Aorta (tissue), 5 donors: ENCODE measurements around the gene LSP1. TPM values are rescaled to one million over a fixed set of nuclear protein-coding genes. Genes with fewer than 3 reads are reported as not detected.

Experiments
- ATAC-seq: fragments of 200-7000 bp; cut with Tn5 transposase; one replicate; pipeline ENCODE4 v1.9.1; 2022; ENCODE audit warnings: moderate library complexity; ENCODE audit not compliant: low FRiP score
- DNase-seq, 2 donors: peaks; one replicate each; pipeline ENCODE4 v3.0.0-alpha.2; 2020
- H3K27ac ChIP-seq, 2 donors: one replicate each; pipeline ENCODE4 v1.5.1; 2013; ENCODE audit warnings: low read length in 2 of 2, mild to moderate bottlenecking in 2 of 2, moderate library complexity in 2 of 2, control low read depth in 1 of 2, inconsistent platforms in 1 of 2, low read depth in 1 of 2
- H3K27me3 ChIP-seq, 2 donors: one replicate each; pipeline ENCODE4 v1.6.1; 2013; ENCODE audit warnings: control low read depth in 1 of 2, low read length in 1 of 2, mild to moderate bottlenecking in 1 of 2, moderate library complexity in 1 of 2; ENCODE audit not compliant: insufficient read depth in 2 of 2, control insufficient read depth in 1 of 2
- H3K36me3 ChIP-seq, 2 donors: one replicate each; pipeline ENCODE4 v1.6.1; 2013; ENCODE audit warnings: control low read depth in 1 of 2, low read length in 1 of 2, mild to moderate bottlenecking in 1 of 2; ENCODE audit not compliant: insufficient read depth in 2 of 2, control insufficient read depth in 1 of 2
- H3K4me1 ChIP-seq, 2 donors: one replicate each; pipeline ENCODE4 v1.6.1; 2013; ENCODE audit warnings: low read length in 2 of 2, control low read depth in 1 of 2, mild to moderate bottlenecking in 1 of 2, moderate library complexity in 1 of 2; ENCODE audit not compliant: insufficient read depth in 2 of 2, control insufficient read depth in 1 of 2
- H3K4me3 ChIP-seq, 2 donors: one replicate each; pipeline ENCODE4 v1.5.1; 2013; ENCODE audit warnings: low read length in 2 of 2, control low read depth in 1 of 2, mild to moderate bottlenecking in 1 of 2
- H3K9me3 ChIP-seq: one replicate; pipeline ENCODE4 v1.6.1; 2013; ENCODE audit warnings: mild to moderate bottlenecking, low read length; ENCODE audit not compliant: control insufficient read depth
- WGBS, 2 donors: extraction: QIAGEN DNeasy Blood & Tissue Kit; methylation state at CpG; one replicate each; pipeline ENCODE4 v1.1.7; 2013; 5-methylcytosine and 5-hydroxymethylcytosine counted together
- intact Hi-C, 2 donors: fragments of 100-400 bp; cut with DNase I; formaldehyde crosslinking; loops; one replicate each; pipeline versions ENCODE4 v1.14.2 to v1.15.0; 2022
- polyA plus RNA-seq, 2 donors: library from polyadenylated mRNA; stranded (reverse); fragments of 200-250 nt; gene quantifications; one replicate each; pipeline ENCODE4 v1.2.3, GENCODE V29; 2013
- total RNA-seq, 2 donors: library from RNA; stranded (reverse); fragmentation: NEBNext Ultra II Directional; extraction: Animal tissue kit (Norgen Biotek cat#: 25700); gene quantifications; one replicate each; pipeline ENCODE4 v1.2.1, GENCODE V29; 2021
- donor health status: healthy with polysubstance abuse.
- donor health status: Bipolar disorder and iron deficiency.
- donor health status: DM: no; HTN: no; CAD: no.
- donor health status: DM: no; HTN: no; CAD: no.
- donor health status: DM: yes; HTN: yes; CAD: no.

Gene LSP1
- total and polyA plus RNA-seq, 4 donors, result 12.0 to 128 (median 42.8) TPM

- 80 to 83% methylated on average over 24 of the region's 24 CpGs for whole genome bisulfite sequencing, 2 donors
- H3K27ac ChIP-seq, result no peak overlapping the region
- H3K4me1 ChIP-seq, result no peaks in the 10 kb centered on the region
- peak; percentile 28 to 59 for DNase-seq
- ATAC-seq, result no peak
- intact Hi-C loops, result no loop called here
- H3K9me3 ChIP-seq, result no peaks in the 10 kb centered on the region
- no peak overlapping the region for H3K4me3 ChIP-seq
- no peaks in the 10 kb centered on the region for H3K36me3 ChIP-seq
- H3K27me3 ChIP-seq, result no peaks in the 10 kb centered on the region
Observed at GRCh38 chr11:1934335-1935155, 81.7 kb downstream of the LSP1 start.

GRCh38 chr11:1935156-1936071 lies 82.5 kb downstream of the LSP1 start:
- intact Hi-C loops, result no loop called here
- no peak for ATAC-seq
- no peaks in the 10 kb centered on the region for H3K36me3 ChIP-seq
- H3K4me3 ChIP-seq, result no peak overlapping the region
- H3K27me3 ChIP-seq, result no peaks in the 10 kb centered on the region
- no peak overlapping the region for H3K27ac ChIP-seq
- WGBS, 2 donors, result 90 to 91% methylated on average over 27 to 33 of the region's 33 CpGs
- H3K4me1 ChIP-seq, result no peaks in the 10 kb centered on the region
- peak; percentile 46 to 62 for DNase-seq
- no peaks in the 10 kb centered on the region for H3K9me3 ChIP-seq

DNA sequence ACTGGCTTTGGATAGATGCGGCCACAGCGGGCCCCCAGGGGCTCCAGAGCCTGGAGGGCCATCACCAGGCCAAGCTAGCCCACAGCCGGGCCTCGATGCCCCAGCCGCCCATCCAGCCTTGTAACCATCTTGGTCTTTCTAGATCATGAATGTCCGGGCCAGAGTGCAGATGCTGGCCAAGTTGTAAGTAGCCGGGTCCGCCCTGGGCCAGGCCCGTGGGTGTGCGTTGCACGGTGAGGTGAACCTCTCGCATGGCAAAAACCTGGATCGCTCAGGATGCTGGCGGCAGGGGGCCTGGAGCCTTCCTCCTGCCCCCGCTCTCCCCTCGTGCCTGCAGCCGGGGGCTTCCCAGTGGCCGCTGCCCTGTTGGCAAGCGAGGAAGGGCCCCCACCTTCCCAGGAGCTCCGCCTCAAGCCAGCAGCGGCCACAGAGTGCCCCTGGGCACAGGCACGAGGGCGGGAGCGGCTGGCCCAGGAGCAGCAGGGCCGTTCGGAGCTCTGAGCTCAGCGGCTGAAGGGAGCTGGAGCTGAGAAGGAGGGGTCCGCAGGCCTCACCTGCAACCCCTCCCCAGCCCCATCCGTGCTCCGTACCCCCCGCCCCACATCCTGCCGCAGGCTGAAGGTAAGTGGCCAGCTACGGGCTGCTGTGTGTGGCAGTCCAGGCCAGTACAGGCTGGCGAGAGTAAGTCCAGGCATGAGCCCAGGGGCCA lies 83.3 kb downstream of the LSP1 start:
- ATAC-seq (no peak), DNase-seq (peak in 1 of 2 donors; percentile 53)

DNA sequence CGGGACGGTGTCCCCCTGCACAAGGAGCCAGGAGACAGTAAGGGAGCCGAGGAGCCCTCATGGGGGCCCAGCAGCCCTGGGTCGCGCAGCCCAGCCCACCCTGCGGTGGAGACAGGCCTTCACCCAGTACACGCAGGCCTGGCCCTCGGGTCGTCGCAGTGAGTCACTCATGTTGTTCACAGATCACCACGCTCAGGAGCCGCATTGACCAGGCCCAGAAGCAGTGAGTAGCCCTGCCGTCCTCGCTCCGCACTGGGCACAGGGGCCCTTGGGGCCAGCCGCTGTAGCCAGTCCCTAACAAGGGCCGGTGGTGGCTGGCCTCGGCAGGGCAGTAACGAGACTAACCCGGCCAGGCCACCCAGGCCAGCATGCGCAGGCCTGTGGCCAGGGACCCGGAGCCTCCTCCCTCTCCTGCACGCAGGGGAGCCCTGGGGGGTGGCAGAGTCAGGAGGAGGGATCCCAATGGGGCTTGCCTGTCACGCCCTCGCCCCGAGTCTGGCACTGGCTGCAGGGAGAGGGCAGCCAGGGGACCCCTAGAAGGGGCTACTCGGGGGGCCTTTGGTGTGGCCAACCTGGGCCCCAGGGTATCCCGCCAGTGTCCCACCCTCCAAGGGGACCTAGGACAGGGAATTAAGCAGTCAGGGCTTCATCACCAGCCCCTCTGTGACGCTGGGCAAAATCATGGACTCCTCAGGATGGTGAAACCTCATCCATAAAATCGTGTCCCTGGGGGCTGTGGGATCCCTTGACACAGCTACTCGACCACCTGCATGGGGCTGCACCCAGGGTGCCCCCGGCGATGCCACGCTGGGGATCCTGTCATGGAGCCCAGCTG lies 84.1 kb downstream of the LSP1 start:
- DNase-seq, result peak; percentile 44 to 77
- intact Hi-C loops, result no loop called here
- Histone ChIP-seq H3K36me3 (no peaks in the 10 kb centered on the region), H3K4me1 (no peaks in the 10 kb centered on the region), H3K27ac (no peak overlapping the region), H3K27me3 (no peaks in the 10 kb centered on the region), H3K4me3 (no peak overlapping the region), H3K9me3 (no peaks in the 10 kb centered on the region)
- no peak for ATAC-seq
- WGBS, 2 donors, result 93 to 94% methylated on average over 30 to 34 of the region's 34 CpGs

More for the DNA sequence above, 83.3 kb downstream of the LSP1 start:
- Histone ChIP-seq H3K9me3 (no peaks in the 10 kb centered on the region), H3K27ac (no peak overlapping the region), H3K27me3 (no peaks in the 10 kb centered on the region), H3K36me3 (no peaks in the 10 kb centered on the region), H3K4me3 (no peak overlapping the region), H3K4me1 (no peaks in the 10 kb centered on the region)
- intact Hi-C loops, result no loop called here
- WGBS, 2 donors, result 93 to 96% methylated on average over 33 to 34 of the region's 34 CpGs

- no peak overlapping the region for H3K4me3 ChIP-seq
- intact Hi-C loops, result no loop called here
- no peaks in the 10 kb centered on the region for H3K27me3 ChIP-seq
- no peaks in the 10 kb centered on the region for H3K36me3 ChIP-seq
- DNase-seq (peak; percentile 33 to 76), ATAC-seq (peak; percentile 12)
- no peak overlapping the region for H3K27ac ChIP-seq
- no peaks in the 10 kb centered on the region for H3K9me3 ChIP-seq
- WGBS, 2 donors, result 91 to 94% methylated on average over 34 to 35 of the region's 35 CpGs
- H3K4me1 ChIP-seq, result no peaks in the 10 kb centered on the region
Observed at GRCh38 chr11:1937616-1938342, 84.9 kb downstream of the LSP1 start.

- no peak overlapping the region for H3K4me3 ChIP-seq
- DNase-seq (peak in 1 of 2 donors; percentile 48), ATAC-seq (peak; percentile 5)
- H3K9me3 ChIP-seq, result no peaks in the 10 kb centered on the region
- 86 to 87% methylated on average over 23 to 27 of the region's 27 CpGs for WGBS, 2 donors
- no peak overlapping the region for H3K27ac ChIP-seq
- H3K36me3 ChIP-seq, result no peaks in the 10 kb centered on the region
- no peaks in the 10 kb centered on the region for H3K4me1 ChIP-seq
- no peaks in the 10 kb centered on the region for H3K27me3 ChIP-seq
- intact Hi-C loops, result loop anchor here in 1 of 2 donors (1.0 kb wide), 1 partner anchor 44 kb away; no protein-coding TSS in a partner anchor
Observed at GRCh38 chr11:1938343-1939005, 85.6 kb downstream of the LSP1 start.

- intact Hi-C loops, result loop anchor here in 1 of 2 donors (1.0 kb wide), 1 partner anchor 45 kb away; no protein-coding TSS in a partner anchor
- no peak overlapping the region for H3K4me3 ChIP-seq
- DNase-seq, result peak; percentile 52 to 68
Observed at GRCh38 chr11:1939006-1939625, 86.2 kb downstream of the LSP1 start.

More at GRCh38 chr11:1939006-1939625, 86.2 kb downstream of the LSP1 start:
- Histone ChIP-seq H3K27me3 (no peaks in the 10 kb centered on the region), H3K36me3 (no peaks in the 10 kb centered on the region), H3K4me1 (no peaks in the 10 kb centered on the region), H3K9me3 (no peaks in the 10 kb centered on the region), H3K27ac (no peak overlapping the region)
- ATAC-seq, result no peak
- 23 to 24% methylated on average over 23 of the region's 23 CpGs for WGBS, 2 donors
